Sigmoid colon (tissue), 4 donors: Measurements from ENCODE around the gene SGPP2.

Experiments
- CTCF ChIP-seq, 4 experiments: fragments of 450-650 bp in 3 of 4; fragments of 200-600 bp in 1 of 4; IDR thresholded peaks; one replicate each; pipeline ENCODE4 v1.5.1; 2016 to 2019; ENCODE audit warnings: antibody characterized with exemption in 4 of 4, mild to moderate bottlenecking in 3 of 4, moderate library complexity in 2 of 4
- EP300 ChIP-seq, 4 donors: sonication (generic); formaldehyde crosslinking; IDR thresholded peaks; one replicate each; pipeline ENCODE4 v1.6.1; 2017; ENCODE audit warnings: antibody characterized with exemption in 4 of 4
- POLR2A ChIP-seq, 2 donors: fragments of 450-650 bp; IDR thresholded peaks; one replicate each; pipeline ENCODE4 v1.6.1; 2016; ENCODE audit warnings: antibody characterized with exemption in 2 of 2, mild to moderate bottlenecking in 2 of 2, moderate library complexity in 2 of 2
- POLR2AphosphoS5 ChIP-seq, 4 donors: sonication (generic); formaldehyde crosslinking; IDR thresholded peaks; one replicate each; pipeline ENCODE4 v1.6.1; 2017; ENCODE audit warnings: antibody characterized with exemption in 4 of 4

- TF ChIP-seq CTCF (IDR thresholded peaks at IDR 0.05) (no peak), EP300 (IDR thresholded peaks at IDR 0.05) (no peak), POLR2A (IDR thresholded peaks at IDR 0.05) (no peak), POLR2AphosphoS5 (IDR thresholded peaks at IDR 0.05) (no peak)
Measured at GRCh38 chr2:222606306-222606705, 182.0 kb downstream of the SGPP2 start.
